HUES48 (cell line): ENCODE measurements around the gene FGG.

Source experiments
- H3K27ac ChIP-seq: one replicate; pipeline ENCODE4 v1.7.0; 2013; ENCODE audit warnings: low read depth, low read length, inconsistent platforms
- H3K27me3 ChIP-seq: 2 replicates; pipeline ENCODE4 v1.6.1; 2013; ENCODE audit warnings: mild to moderate bottlenecking, low read length; ENCODE audit not compliant: control insufficient read depth, insufficient read depth
- H3K36me3 ChIP-seq: 2 replicates; pipeline ENCODE4 v1.6.1; 2013; ENCODE audit warnings: low read length; ENCODE audit not compliant: control insufficient read depth, insufficient read depth
- H3K4me1 ChIP-seq: 2 replicates; pipeline ENCODE4 v1.6.1; 2013; ENCODE audit warnings: mild to moderate bottlenecking, low read length; ENCODE audit not compliant: control insufficient read depth, insufficient read depth
- H3K4me3 ChIP-seq: 2 replicates; pipeline ENCODE4 v1.5.1; 2013; ENCODE audit warnings: mild to moderate bottlenecking, low read depth, low read length
- H3K9ac ChIP-seq: 2 replicates; pipeline ENCODE4 v1.6.1; 2013; ENCODE audit warnings: mild to moderate bottlenecking, low read depth, low read length, moderate library complexity
- H3K9me3 ChIP-seq: 2 replicates; pipeline ENCODE4 v1.6.1; 2013; ENCODE audit warnings: low read length; ENCODE audit not compliant: control insufficient read depth, insufficient read depth

Gene FGG

DNA sequence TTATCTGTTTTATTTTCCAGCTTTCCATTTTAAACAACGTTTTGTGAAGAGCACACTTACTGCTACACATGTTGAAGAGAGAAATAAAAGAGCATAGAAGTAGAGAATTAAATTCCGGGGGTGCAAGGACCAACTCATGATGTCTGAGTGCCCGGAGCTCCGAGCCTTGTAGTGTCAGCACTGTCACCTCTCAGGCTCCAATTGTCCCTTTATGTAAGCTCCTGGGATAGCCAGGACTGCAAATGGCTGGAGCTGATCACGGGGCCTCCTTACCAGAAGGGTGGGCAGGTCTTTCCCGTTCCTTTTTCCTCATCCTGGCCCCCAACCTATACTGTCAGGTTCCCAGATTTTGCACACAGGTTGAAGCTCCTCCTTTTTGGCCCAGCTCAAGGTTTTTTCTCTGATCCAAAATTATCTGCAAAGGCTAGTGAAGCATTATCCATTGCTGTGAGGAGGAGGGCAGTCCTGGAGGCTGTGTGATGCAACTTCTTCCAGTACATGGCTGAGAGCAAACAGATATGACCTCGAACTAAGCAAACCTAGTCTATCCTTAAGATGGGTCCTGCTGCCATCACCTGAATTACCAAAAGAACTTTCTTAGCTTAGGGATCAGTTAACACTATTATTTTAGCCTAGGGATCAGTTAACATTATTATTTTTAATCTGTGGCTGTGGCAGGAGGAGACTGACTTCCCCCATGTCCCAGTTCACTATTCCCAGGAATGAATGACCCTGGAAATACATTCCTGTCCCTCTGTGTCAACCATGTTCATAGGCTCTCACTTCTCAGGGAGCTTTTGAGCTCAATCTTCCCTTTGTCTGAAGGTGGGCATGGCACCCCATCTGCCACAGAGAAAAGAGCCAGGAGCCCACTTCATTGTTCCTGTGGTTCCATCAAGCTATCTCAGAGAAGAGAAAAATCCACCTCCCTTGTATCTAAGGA lies at the start of gene FGG:
Gene FGG (minus strand): TSS at position 185 of the 943 bp plus-strand sequence. CDS start 47 bp downstream, at position 138.
- Histone ChIP-seq H3K4me1 (0 out of 2 replicates have a peak, but pooled peaks cover under 1% of the 10 kb centered on the region), H3K36me3 (no peaks in the 10 kb centered on the region), H3K27me3 (no peaks in the 10 kb centered on the region), H3K27ac (no peak within 1 kb of the TSS), H3K4me3 (no peak within 1 kb of the TSS), H3K9ac (no peak within 1 kb of the TSS), H3K9me3 (no peaks in the 10 kb centered on the region)

DNA sequence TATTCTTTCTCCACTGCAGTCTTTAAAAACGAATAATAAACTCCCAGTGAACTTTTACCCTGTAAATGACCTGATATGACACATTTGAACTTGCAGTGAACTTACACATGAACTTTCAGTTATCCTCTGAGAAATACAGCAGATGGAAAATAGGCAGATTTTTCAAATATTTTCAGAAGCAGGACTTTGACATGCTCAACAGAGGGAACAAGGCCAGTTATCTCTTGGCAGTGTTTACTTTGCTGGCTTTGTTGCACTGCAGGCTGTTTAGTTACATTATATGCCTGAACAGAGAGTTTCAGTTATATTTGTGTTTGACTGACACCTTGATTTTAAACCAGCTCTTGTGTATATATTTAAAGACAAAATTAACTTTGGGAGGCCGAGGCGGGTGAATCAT lies 47.6 kb upstream of the FGG start:
- Histone ChIP-seq H3K36me3 (no peaks in the 10 kb centered on the region), H3K27ac (no peak overlapping the region), H3K9ac (no peak overlapping the region), H3K4me3 (no peak overlapping the region), H3K9me3 (no peaks in the 10 kb centered on the region), H3K4me1 (no peaks in the 10 kb centered on the region), H3K27me3 (no peaks in the 10 kb centered on the region)

DNA sequence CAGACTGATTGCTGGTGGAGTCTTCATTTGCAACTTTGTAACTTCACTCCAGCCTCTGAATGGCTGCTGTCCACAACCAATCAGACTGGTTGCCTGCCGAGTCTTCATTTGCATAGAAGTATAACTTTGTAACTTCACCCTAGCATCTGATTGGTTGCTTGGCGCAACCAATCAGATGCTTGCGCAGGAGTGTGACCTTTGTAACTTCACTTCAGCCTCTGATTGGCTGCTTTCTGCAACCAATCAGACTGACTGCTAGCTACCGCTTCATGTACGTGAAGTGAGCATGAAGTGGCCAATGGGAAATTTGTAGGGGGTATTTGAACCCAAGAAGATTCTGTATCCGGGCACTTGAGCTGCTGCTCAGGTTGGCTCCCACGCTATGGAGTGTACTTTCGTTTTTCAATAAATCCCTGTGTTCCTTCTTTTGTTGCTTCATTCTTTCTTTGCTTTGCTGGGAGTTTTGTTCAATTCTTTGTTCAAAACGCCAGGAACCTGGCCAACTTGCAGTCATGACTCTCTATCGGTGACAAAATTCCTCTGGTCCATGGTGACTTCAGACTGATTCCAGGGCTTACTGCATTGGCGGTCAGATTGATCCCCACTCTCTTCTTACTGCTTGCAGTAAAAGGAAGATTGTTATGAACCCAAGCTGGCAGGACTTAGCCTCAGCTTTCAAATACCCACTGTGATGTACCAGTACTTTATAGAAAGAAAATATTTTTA lies 46.4 kb upstream of the FGG start:
- Histone ChIP-seq H3K27ac (no peak overlapping the region), H3K36me3 (no peaks in the 10 kb centered on the region), H3K27me3 (no peaks in the 10 kb centered on the region), H3K4me1 (no peaks in the 10 kb centered on the region), H3K9ac (no peak overlapping the region), H3K4me3 (no peak overlapping the region), H3K9me3 (no peaks in the 10 kb centered on the region)

- Histone ChIP-seq H3K36me3 (no peaks in the 10 kb centered on the region), H3K4me3 (no peak overlapping the region), H3K4me1 (no peaks in the 10 kb centered on the region), H3K9ac (no peak overlapping the region), H3K9me3 (no peaks in the 10 kb centered on the region), H3K27ac (no peak overlapping the region), H3K27me3 (no peaks in the 10 kb centered on the region)
Measured at GRCh38 chr4:154643493-154643892, 31.0 kb upstream of the FGG start.

DNA sequence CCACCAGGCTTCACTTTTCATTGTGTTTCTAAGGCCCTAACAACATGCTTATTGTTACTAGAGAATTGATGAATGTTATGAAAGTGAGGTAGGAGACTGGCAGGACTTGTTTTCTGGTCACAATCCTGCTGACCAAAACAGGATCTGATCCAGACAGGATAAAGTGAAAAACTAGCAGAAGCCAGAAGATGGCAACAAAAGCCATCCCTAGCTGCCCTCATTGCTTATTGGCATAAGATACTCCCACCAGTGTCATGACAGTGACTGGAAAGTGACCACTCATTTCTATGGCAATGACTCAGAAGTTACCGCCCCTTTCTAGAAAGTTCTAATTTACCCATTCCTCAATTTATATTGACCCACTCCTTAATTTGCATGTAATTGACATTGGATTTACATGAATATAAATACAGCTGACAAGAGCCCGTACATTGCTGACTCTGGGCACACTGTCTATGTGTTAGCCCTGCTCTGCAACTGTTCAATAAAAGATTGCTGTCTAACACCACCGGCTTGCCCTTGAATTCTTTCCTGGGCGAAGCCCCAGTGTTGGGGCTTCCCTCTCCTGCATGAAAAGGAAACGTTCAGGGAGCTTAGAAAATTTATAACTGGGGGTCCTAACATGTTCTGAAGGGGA lies 30.0 kb upstream of the FGG start:
- H3K27ac ChIP-seq, result no peak overlapping the region
- H3K9ac ChIP-seq, result no peak overlapping the region
- no peaks in the 10 kb centered on the region for H3K4me1 ChIP-seq
- H3K36me3 ChIP-seq, result no peaks in the 10 kb centered on the region
- H3K9me3 ChIP-seq, result no peaks in the 10 kb centered on the region
- H3K27me3 ChIP-seq, result no peaks in the 10 kb centered on the region
- H3K4me3 ChIP-seq, result no peak overlapping the region

GRCh38 chr4:154640999-154641398 lies 28.5 kb upstream of the FGG start:
- Histone ChIP-seq H3K36me3 (no peaks in the 10 kb centered on the region), H3K27me3 (no peaks in the 10 kb centered on the region), H3K9me3 (no peaks in the 10 kb centered on the region), H3K4me1 (no peaks in the 10 kb centered on the region), H3K9ac (no peak overlapping the region), H3K4me3 (no peak overlapping the region), H3K27ac (no peak overlapping the region)

DNA sequence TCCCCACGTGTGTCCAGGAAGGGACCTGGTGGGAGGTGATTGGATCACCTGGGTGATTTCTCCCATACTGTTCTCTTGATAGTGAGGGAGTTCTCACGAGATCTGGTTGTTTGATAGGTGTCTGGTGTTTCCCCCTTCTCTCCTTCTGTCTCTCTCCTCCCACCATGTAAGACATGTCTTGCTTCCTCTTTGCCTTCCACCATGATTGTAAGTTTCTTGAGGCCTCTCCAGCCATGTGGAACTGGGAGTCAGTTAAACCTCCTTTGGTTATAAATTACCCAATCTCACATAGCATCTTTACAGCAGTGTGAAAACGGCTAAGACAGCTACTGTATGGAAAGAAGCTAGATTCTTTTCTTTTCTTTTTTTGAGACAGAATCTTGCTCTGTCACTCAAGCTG lies 21.6 kb upstream of the FGG start:
- H3K9ac ChIP-seq, result no peak overlapping the region
- no peak overlapping the region for H3K4me3 ChIP-seq
- H3K27me3 ChIP-seq, result no peaks in the 10 kb centered on the region; the same call in 1 of the 2 replicates
- H3K27ac ChIP-seq, result no peak overlapping the region
- H3K4me1 ChIP-seq, result peaks cover 9% of the 10 kb centered on the region
- no peaks in the 10 kb centered on the region for H3K9me3 ChIP-seq
- no peaks in the 10 kb centered on the region for H3K36me3 ChIP-seq

- Histone ChIP-seq H3K4me3 (no peak overlapping the region), H3K9ac (no peak overlapping the region), H3K27me3 (peaks cover 20% of the 10 kb centered on the region), H3K36me3 (no peaks in the 10 kb centered on the region), H3K27ac (no peak overlapping the region), H3K9me3 (no peaks in the 10 kb centered on the region), H3K4me1 (peaks cover 9% of the 10 kb centered on the region)
Measured at GRCh38 chr4:154631828-154632227, 19.4 kb upstream of the FGG start.

DNA sequence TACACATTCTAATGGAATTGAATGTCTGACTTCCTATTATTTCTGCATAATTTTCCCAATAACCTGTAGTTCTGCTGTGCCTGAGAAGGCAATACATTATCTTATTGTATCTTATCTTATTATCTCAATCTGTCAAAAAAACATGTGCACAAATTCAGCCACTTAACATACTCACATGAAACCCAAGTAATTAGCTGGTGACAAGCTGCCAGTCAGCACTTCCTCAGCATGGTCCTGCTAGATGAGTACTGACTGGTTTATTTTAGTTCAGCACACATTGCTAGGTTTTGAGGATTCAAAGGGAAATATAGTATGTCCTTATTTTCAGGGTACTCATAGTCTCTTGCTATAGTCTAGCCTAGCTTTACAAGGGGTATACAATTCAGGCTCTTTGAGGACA lies 17.9 kb upstream of the FGG start:
- Histone ChIP-seq H3K4me3 (no peak overlapping the region), H3K4me1 (peaks cover 9% of the 10 kb centered on the region), H3K27me3 (peaks cover 34% of the 10 kb centered on the region), H3K36me3 (no peaks in the 10 kb centered on the region), H3K27ac (no peak overlapping the region), H3K9me3 (no peaks in the 10 kb centered on the region), H3K9ac (no peak overlapping the region)

DNA sequence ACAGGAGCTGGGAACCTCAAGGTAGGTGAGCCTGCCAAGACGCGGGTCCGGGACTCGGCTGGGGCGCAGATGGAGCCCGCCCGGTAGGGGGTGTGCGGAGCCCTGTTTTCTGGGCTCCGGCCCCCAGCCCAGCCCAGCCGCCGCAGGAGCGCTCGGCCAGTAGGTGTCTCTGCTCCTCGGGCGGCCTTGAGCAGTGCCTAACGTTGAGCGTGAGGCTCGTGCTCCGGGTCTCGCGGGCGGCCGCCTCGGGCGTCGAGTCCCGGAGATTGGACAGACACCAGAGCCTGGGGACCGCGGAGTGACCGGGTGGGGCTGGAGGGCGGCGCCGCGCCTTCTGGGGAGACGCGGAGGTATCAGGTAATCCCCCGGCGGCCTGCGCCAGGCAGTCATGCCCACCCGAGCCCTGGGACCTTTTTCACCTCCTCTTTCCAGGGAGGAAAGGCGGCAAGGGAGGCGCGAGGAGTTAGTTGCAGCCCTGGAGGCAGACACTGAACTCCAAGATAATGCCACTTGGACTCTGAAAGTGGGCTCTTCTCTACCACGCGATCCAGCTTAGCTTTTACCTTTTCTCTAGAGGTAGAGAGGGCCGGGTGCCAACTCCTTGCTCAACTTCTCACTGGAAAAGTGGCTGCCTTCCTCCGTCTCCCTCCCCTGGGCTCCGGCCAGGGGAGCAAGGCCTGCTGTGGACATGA lies 14.5 kb upstream of the FGG start:
- Histone ChIP-seq H3K27ac (no peak overlapping the region), H3K4me1 (peaks cover 3% of the 10 kb centered on the region), H3K9ac (peak overlapping the region; percentile 42), H3K27me3 (peaks cover 34% of the 10 kb centered on the region), H3K4me3 (peak overlapping the region; percentile 71), H3K9me3 (no peaks in the 10 kb centered on the region), H3K36me3 (no peaks in the 10 kb centered on the region)
